Mesodermal cell (in vitro differentiated cells): ENCODE measurements around the gene KIRREL1.

ENCODE experiments used
- H3K27ac ChIP-seq: 2 replicates; pipeline ENCODE4 v1.7.0; 2013; ENCODE audit warnings: mild to moderate bottlenecking, low read depth, low read length, moderate library complexity; ENCODE audit not compliant: severe bottlenecking
- H3K36me3 ChIP-seq: 2 replicates; pipeline ENCODE4 v1.7.1; 2013; ENCODE audit warnings: mild to moderate bottlenecking, low read length, moderate library complexity; ENCODE audit not compliant: control insufficient read depth, insufficient read depth
- H3K4me1 ChIP-seq: one replicate; pipeline ENCODE4 v1.7.1; 2013; ENCODE audit warnings: mild to moderate bottlenecking, low read length; ENCODE audit not compliant: insufficient read depth, control insufficient read depth, poor library complexity, severe bottlenecking
- H3K4me3 ChIP-seq: 2 replicates; pipeline ENCODE4 v1.7.0; 2013; ENCODE audit warnings: low read length, control low read depth, mild to moderate bottlenecking; ENCODE audit not compliant: insufficient read depth, poor library complexity, severe bottlenecking; ENCODE audit errors: extremely low read depth
- H3K9me3 ChIP-seq: 2 replicates; pipeline ENCODE4 v1.7.1; 2013; ENCODE audit warnings: mild to moderate bottlenecking, low read length, moderate library complexity; ENCODE audit not compliant: control insufficient read depth
- WGBS, 2 experiments: methylation state at CpG; one replicate each; pipeline ENCODE4 v1.1.5; 2013; ENCODE audit warnings: missing lambda C conversion rate in 2 of 2; ENCODE audit not compliant: insufficient coverage in 2 of 2; 5-methylcytosine and 5-hydroxymethylcytosine counted together

KIRREL1 gene

DNA sequence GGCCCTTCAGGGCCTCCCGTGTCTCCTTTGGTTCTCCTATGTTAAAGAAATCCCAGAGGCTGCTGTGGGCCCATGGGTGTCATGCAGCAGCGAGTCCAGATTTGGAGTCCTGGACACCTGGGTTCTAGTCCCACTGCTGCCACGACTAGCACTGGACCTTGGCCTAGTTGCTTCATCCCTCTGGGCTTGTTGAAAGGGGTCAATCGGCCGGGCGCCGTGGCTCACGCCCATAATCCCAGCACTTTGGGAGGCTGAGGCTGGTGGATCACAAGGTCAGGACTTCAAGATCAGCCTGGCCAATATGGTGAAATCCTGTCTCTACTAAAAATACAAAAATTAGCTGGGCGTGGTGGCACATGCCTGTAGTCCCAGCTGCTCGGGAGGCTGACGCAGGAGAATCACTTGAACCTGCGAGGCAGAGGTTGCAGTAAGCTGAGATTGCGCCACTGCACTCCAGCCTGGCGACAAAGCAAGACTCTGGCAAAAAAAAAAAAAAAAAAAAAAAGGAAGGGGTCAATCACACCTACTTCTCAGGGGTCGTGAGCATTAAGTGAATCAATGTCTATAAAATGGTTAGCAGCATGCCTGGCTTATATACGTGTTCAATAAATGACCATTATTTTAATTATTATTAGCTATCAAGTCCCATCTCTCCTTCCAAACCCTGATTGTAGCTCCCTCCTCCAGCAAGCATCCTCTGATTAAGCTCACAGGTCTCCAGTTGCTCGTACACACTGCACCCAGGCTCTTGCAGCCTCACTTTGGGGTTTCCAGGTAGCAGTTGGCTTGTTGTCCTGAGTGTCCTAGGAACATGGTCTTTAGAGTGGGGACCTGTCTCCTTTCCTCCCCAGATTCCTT, 43.8 kb downstream of the KIRREL1 start:
- no peaks in the 10 kb centered on the region for H3K9me3 ChIP-seq
- H3K36me3 ChIP-seq = peaks cover 43% of the 10 kb centered on the region
- H3K27ac ChIP-seq = peak overlapping the region; percentile 72
- peaks cover 48% of the 10 kb centered on the region for H3K4me1 ChIP-seq
- 90 to 95% methylated on average over 12 to 13 of the region's 17 CpGs for WGBS, 2 experiments
- no peak overlapping the region for H3K4me3 ChIP-seq

DNA sequence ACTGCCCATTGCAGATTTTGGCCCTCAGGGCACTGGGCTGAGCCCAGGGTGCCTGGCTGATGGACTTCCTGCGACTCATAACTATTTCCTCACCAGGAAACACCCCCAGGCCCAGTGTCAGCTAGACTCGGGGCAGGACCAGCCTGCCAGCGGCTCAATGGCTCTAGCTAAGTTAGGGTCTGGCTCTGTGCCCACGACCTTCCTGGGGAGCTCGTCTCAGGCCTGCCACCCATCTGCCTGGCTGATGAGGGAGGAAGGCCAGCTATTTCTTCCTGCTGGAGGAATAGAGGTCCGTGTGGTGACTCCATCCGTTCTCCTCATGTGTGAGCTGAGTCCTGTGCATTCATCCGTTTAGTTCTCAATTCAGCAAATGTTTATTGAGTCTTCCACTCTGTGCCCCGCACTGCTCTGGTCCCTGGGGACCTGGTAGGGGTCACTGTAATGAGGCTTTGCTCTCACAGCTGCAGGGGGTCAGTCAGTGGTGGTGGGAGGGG, 44.5 kb downstream of the KIRREL1 start:
- H3K27ac ChIP-seq = peak overlapping the region; percentile 72

DNA sequence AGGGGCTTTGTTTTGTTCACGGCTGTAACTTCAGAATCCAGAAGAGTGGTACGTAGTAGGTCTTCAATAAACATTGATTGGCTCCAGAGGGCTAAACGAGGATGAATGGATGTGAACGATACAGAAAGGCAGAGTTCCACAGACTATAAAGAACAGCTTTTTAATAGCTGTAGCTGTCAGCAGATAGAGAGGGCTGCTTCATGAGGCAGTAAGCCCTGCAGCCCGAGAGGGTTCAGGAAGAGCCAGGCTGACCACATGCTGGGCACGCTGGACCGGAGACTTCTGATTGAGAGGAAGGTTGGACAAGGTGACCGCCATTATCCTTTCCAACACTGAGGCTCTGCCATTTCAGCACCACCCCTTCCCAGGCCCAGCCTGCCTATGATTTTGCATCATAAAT, 45.3 kb downstream of the KIRREL1 start:
- peaks cover 46% of the 10 kb centered on the region for H3K4me1 ChIP-seq
- no peaks in the 10 kb centered on the region for H3K9me3 ChIP-seq
- H3K36me3 ChIP-seq = peaks cover 36% of the 10 kb centered on the region
- no peak overlapping the region for H3K4me3 ChIP-seq
- WGBS, 2 experiments = 86 to 97% methylated on average over 5 to 7 of the region's 8 CpGs
- H3K27ac ChIP-seq = peak overlapping the region; percentile 37

More for the DNA sequence above, 44.5 kb downstream of the KIRREL1 start:
- Histone ChIP-seq H3K36me3 (peaks cover 42% of the 10 kb centered on the region), H3K9me3 (no peaks in the 10 kb centered on the region), H3K4me3 (no peak overlapping the region), H3K4me1 (peaks cover 46% of the 10 kb centered on the region)
- WGBS, 2 experiments = 59 to 63% methylated on average over 3 to 8 of the region's 9 CpGs

DNA sequence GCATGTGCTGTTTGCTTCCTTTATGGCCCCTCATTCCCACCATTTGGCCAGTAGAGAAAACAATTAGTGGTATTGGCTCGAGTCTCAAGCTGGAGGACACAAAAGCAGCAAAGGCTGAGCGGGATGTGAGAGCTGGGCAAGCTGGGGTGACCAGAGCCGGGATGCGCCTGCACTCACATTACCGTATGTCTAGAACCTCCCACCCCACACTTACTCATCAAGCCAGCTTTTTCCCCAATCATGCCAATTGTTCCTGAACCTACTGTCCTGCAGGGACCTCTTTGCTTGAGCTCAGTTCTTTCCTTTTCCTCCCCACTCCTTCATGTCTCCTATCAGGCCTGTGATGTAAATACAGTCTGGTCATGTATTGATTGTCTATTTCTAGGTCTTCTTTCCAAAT, 45.9 kb downstream of the KIRREL1 start:
- Histone ChIP-seq H3K9me3 (no peaks in the 10 kb centered on the region), H3K36me3 (peaks cover 34% of the 10 kb centered on the region), H3K27ac (peak overlapping the region; percentile 37), H3K4me3 (no peak overlapping the region), H3K4me1 (peaks cover 51% of the 10 kb centered on the region)
- 92 to 93% methylated on average over 2 to 5 of the region's 5 CpGs for WGBS, 2 experiments

DNA sequence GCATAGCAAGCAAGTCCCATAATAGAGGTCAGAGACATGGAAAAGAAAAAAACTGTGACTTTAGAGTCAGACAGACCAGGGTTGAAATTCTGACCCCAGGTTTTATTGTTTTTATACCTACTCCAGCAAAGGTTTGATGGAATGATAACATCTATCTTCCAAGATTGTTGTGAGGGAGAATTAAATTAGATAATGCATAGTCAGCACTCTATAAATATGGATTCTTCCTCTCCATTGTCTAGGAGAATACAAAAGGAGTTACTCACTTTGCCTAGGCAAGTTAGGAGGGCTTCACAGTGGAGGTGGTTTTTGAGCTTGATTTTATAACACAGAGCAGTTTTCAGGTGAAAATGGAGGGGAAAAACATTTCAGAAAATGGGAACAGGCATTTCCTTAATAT, 46.9 kb downstream of the KIRREL1 start:
- peaks cover 43% of the 10 kb centered on the region for H3K36me3 ChIP-seq
- H3K27ac ChIP-seq = no peak overlapping the region
- H3K9me3 ChIP-seq = no peaks in the 10 kb centered on the region
- no peak overlapping the region for H3K4me3 ChIP-seq
- peaks cover 52% of the 10 kb centered on the region for H3K4me1 ChIP-seq

DNA sequence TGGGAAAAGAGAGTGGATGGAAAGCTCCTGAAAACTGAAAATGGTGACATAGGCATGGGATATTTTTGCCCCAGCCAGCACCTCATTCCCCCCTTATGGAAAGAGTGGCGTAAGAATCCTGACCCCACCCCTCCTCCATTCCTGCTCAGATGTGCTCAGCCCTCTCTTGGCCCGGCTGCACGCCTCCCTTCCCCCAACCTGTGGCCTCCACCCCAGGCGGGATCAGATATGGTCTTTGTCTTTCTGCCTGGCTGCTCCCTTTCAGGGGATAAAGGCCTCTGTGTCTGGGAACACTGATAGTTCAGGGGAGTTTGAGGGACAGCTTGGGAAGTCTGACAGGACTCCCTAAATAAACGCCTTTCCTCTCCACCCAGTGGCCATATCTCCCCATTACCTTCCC, 49.8 kb downstream of the KIRREL1 start:
- H3K27ac ChIP-seq = peak overlapping the region; percentile 70
- no peak overlapping the region for H3K4me3 ChIP-seq
- 70 to 71% methylated on average over 2 of the region's 5 CpGs for whole genome bisulfite sequencing, 2 experiments

DNA sequence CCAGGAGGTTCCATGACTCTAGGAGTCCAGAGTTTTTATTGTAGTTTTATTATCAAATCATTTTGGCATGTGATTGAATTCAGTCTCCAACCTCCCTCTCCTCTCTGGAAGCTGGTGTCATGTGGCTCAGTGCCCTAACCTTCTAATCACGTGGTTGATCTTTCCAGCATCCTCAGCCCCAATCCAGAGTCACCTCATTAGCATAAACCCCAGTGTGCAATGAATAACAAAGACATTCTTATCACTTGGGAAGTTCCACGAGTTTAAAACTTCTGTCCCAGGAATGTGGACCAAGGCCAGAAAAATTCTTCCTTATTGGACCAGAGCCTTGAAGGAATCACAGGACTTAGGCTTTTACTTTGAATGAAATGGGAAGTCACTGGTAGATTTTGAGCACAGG, 52.2 kb downstream of the KIRREL1 start:
- peaks cover 20% of the 10 kb centered on the region for H3K4me1 ChIP-seq
- no peak overlapping the region for H3K27ac ChIP-seq
- no peaks in the 10 kb centered on the region for H3K9me3 ChIP-seq
- peaks cover 50% of the 10 kb centered on the region for H3K36me3 ChIP-seq
- no peak overlapping the region for H3K4me3 ChIP-seq
- WGBS, 2 experiments = 11 to 18% methylated on average over 2 of the region's 2 CpGs

More for the DNA sequence above, 49.8 kb downstream of the KIRREL1 start:
- Histone ChIP-seq H3K4me1 (peaks cover 32% of the 10 kb centered on the region), H3K36me3 (peaks cover 55% of the 10 kb centered on the region), H3K9me3 (no peaks in the 10 kb centered on the region)

DNA sequence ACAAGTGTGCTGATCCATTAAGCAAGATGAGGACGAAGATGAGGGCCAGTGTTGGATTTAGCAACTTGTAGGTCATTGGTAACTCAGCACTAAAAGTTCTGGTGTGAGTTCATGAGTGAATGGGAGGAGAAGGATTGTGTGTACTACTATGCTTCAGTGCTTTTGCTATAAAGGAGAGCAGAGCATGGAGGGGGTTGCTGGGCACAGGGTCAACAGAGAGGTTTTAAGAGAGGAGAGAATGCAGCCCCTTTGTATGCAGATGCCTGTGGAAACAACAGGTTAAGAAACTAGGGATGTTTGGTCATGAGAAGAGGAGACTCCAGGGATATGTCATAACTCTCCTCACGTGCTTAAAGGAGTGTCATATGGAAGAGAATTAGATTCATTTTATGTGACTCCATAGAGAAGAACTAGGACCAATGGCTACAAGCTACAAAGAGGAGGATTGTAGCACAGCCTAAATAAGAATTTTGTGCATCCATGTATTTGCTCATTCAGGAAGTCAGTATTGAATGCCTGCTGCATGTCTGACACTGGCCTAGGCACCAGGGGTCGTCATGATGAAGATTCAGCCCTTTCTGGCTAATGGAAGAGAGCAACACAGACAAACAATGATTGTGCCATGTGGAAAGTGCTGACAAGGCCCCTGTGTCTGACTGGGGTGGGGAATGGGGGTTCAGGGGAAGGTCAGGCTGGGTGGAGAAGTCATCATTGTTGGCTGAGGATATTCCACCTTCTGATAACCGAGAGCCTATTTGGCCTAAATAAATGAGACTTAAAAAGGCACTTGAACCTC, 53.5 kb downstream of the KIRREL1 start:
- Histone ChIP-seq H3K27ac (no peak overlapping the region), H3K36me3 (peaks cover 55% of the 10 kb centered on the region), H3K4me1 (peaks cover 20% of the 10 kb centered on the region), H3K9me3 (no peaks in the 10 kb centered on the region), H3K4me3 (no peak overlapping the region)
- WGBS, 2 experiments = 82 to 100% methylated on average over 3 to 4 of the region's 4 CpGs

DNA sequence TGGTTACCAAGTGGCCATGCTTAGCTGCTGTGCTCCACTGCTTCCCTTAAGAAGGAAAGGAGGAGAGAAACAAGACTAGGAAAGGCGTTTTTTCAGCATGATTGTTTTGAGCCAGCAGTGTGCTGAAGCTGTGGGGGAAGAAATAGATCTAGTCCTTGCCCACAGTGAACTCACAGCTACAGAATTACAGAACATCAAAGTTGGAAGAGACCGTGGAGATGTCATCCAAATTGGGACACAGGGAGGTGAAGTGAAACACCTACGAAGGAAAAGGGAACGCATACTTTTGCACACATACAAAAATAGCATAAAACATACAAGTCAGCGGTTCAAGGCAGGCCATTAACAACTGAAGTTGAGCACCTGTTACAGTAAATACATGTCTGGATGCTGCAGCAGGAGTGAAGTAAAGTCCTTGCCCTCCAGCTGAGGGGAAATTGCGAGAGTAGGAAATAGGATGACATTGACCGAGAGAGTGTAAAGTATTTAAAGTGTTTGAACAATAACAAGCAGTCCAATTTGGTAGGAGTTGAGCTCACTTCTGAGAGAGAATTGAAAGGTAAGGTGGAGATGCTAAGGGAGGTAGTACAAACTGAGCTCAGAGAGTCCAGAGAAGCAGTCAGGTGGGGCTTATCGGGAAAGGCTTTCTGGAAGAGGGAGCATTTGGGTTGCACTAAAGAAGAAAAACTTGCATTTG, 55.1 kb downstream of the KIRREL1 start:
- Histone ChIP-seq H3K9me3 (no peaks in the 10 kb centered on the region), H3K36me3 (peaks cover 61% of the 10 kb centered on the region), H3K4me3 (no peak overlapping the region), H3K4me1 (peaks cover 26% of the 10 kb centered on the region), H3K27ac (no peak overlapping the region)
- WGBS, 2 experiments = 89 to 93% methylated on average over 3 to 7 of the region's 8 CpGs

DNA sequence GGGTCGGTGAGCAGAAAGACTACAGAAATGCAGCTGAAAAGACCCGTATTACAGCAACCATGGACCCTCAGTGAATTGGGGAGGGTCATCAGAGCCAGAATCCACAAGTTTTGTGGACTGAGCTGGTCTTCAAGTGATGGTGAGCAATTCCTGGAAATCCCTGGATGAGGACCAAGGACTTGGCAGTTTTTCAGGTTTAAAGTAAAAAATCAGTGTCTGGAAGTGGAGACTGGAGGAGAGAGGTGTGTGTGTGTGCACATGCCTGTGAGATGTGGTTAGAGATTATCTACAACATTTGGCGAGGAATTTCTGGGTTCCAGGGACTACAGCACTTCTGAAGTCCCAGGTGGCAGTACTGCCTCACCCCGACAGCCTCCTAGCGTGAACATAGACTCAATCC, 56.4 kb downstream of the KIRREL1 start:
- H3K9me3 ChIP-seq = no peaks in the 10 kb centered on the region
- peaks cover 68% of the 10 kb centered on the region for H3K36me3 ChIP-seq
- no peak overlapping the region for H3K27ac ChIP-seq
- H3K4me3 ChIP-seq = no peak overlapping the region
- peaks cover 24% of the 10 kb centered on the region for H3K4me1 ChIP-seq
- 86 to 98% methylated on average over 5 of the region's 5 CpGs for WGBS, 2 experiments
